Stimulated activated CD8-positive, alpha-beta memory T cell treated with anti-CD3 and anti-CD28 coated beads, Interleukin-4, amount 100 ng/mL, for 4 hours (primary cell): ENCODE results near the gene TSPOAP1.
A peak's percentile ranks its signal among the peaks of the same experiment; 100 is the strongest.

Source experiments
- DNase-seq, 2 donors: peaks; one replicate each; pipeline ENCODE4 v3.0.0-alpha.2; 2020; ENCODE audit warnings: low read depth in 2 of 2, low spot score in 1 of 2

TSPOAP1 gene

GRCh38 chr17:58328195-58329034 lies at the start of gene TSPOAP1:
TSS of gene TSPOAP1 (minus strand) at chr17:58328795. CDS start at chr17:58327920, 875 bp downstream.
- DNase-seq = peak; percentile 70 to 77

- no peak for DNase-seq
Measured at GRCh38 chr17:58377661-58378060, 49.1 kb upstream of the TSPOAP1 start.

- DNase-seq = no peak
Measured at GRCh38 chr17:58377093-58377601, 48.6 kb upstream of the TSPOAP1 start.

- DNase-seq = no peak
Measured at GRCh38 chr17:58376472-58377000, 47.9 kb upstream of the TSPOAP1 start.

GRCh38 chr17:58375811-58376210 lies 47.2 kb upstream of the TSPOAP1 start:
- DNase-seq = no peak

- no peak for DNase-seq
Measured at GRCh38 chr17:58375256-58375655, 46.7 kb upstream of the TSPOAP1 start.

GRCh38 chr17:58373923-58374322 lies 45.3 kb upstream of the TSPOAP1 start:
- no peak for DNase-seq

- DNase-seq = no peak
Measured at GRCh38 chr17:58373003-58373402, 44.4 kb upstream of the TSPOAP1 start.

GRCh38 chr17:58371300-58371950 lies 42.8 kb upstream of the TSPOAP1 start:
- no peak for DNase-seq

- DNase-seq = no peak
Measured at GRCh38 chr17:58370716-58371115, 42.1 kb upstream of the TSPOAP1 start.

GRCh38 chr17:58370309-58370708 lies 41.7 kb upstream of the TSPOAP1 start:
- DNase-seq = no peak

- DNase-seq = no peak
Measured at GRCh38 chr17:58369214-58370031, 40.8 kb upstream of the TSPOAP1 start.

GRCh38 chr17:58368860-58369213 lies 40.2 kb upstream of the TSPOAP1 start:
- no peak for DNase-seq

- DNase-seq = no peak
Measured at GRCh38 chr17:58367461-58367860, 38.9 kb upstream of the TSPOAP1 start.

- no peak for DNase-seq
Measured at GRCh38 chr17:58365980-58366595, 37.5 kb upstream of the TSPOAP1 start.

- no peak for DNase-seq
Measured at GRCh38 chr17:58365185-58365979, 36.8 kb upstream of the TSPOAP1 start.

GRCh38 chr17:58364270-58364942 lies 35.8 kb upstream of the TSPOAP1 start:
- DNase-seq = no peak

GRCh38 chr17:58363457-58364185 lies 35.0 kb upstream of the TSPOAP1 start:
- no peak for DNase-seq
